ENCODE results near the gene ELAC2.

Gene ELAC2, protein sequence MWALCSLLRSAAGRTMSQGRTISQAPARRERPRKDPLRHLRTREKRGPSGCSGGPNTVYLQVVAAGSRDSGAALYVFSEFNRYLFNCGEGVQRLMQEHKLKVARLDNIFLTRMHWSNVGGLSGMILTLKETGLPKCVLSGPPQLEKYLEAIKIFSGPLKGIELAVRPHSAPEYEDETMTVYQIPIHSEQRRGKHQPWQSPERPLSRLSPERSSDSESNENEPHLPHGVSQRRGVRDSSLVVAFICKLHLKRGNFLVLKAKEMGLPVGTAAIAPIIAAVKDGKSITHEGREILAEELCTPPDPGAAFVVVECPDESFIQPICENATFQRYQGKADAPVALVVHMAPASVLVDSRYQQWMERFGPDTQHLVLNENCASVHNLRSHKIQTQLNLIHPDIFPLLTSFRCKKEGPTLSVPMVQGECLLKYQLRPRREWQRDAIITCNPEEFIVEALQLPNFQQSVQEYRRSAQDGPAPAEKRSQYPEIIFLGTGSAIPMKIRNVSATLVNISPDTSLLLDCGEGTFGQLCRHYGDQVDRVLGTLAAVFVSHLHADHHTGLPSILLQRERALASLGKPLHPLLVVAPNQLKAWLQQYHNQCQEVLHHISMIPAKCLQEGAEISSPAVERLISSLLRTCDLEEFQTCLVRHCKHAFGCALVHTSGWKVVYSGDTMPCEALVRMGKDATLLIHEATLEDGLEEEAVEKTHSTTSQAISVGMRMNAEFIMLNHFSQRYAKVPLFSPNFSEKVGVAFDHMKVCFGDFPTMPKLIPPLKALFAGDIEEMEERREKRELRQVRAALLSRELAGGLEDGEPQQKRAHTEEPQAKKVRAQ

DNA sequence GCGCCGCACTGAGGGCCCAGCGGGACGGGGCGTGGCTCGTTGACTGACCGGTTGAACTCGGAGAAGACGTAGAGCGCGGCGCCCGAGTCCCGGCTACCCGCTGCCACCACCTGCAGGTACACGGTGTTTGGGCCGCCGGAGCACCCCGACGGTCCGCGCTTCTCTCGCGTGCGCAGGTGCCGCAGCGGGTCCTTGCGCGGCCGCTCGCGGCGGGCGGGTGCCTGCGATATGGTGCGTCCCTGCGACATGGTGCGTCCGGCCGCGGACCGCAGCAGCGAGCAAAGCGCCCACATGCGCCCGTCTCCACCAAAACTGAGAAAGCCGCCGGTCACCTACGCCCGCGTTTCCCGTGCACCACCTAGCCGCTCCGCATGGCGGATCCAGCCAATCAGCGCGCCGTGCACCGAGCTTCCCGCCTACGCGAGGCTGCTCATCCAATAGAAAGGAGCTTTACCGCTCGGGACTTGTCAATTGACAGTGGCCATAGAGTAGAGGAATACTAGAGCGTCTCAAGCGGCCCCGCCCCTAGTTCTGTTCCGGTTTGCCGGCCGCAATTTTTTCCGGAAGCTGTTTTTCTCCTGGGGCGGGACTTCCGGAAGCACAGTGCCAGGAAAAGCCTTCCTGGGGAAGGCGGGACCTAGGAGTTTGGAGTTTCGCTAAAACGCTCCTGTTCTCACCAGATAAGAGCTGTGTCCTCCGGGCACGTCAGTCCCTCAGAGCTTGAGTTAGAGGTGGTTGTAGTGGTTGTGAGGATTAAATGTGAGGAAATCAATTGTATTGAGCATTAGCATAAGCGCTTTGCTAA, at the start of gene ELAC2:
Gene ELAC2 (minus strand): TSS at position 373 of the 805 bp plus-strand sequence. CDS start 80 bp downstream, at position 293.
- DNase-seq: peak; percentile 54 to 99 (median 94)

DNA sequence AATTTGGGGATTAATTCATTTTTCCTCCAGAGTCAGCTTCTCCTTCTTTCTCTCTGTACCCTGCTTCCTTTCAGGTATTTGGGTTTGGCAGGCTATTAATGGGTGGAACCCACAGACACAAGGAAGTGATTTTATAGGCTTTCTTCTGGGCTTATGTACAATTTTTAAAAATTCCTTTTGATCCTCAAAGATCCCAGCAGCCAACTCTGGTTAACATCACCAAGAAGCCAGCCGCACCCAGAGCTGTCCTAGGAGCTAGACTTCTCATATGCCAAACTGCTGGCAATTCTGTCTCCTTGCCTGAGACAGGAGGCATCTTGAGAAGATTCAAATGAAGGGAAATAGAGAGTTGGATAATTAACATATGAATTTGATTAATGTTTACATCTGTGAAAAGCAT, 47.2 kb upstream of the ELAC2 start:
- no peak for DNase-seq

DNA sequence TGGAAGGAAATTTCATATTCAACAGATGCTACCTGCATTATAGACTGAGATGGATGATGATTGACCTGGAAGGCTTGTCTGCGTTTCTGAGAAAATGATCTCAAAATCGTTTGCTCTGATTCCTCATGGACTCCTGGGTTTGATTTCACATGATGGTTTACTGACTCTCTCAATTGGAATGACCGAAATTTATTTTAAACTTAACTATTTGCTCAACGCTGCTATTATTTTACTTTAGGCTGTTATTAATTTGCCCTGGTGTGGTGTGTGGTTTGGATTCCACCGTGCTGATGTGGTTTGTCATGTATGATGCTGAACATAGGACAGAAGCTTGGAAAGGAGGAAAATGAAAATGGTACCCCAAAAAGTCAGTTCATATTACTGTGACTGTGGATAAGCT, 37.3 kb upstream of the ELAC2 start:
- DNase-seq: no peak

DNA sequence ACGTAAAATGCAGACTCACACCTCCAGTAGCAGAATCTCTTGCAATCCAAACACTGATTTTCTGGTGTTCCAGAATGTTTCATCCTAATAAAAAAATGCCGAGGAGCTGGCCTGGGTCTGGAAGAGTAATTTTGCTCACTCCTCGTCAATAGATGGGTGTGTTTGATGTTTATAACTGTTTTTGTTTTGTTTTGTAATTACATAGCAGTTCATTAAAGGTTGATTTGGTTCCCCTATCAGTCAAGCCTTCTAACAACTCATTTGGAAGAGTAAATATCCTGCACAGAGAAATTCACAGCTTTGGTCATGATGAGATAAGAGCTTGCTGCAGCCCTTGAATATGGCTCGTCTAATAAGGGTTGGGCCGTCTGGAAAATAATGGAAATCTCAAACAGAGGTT, 36.8 kb upstream of the ELAC2 start:
- DNase-seq: no peak

DNA sequence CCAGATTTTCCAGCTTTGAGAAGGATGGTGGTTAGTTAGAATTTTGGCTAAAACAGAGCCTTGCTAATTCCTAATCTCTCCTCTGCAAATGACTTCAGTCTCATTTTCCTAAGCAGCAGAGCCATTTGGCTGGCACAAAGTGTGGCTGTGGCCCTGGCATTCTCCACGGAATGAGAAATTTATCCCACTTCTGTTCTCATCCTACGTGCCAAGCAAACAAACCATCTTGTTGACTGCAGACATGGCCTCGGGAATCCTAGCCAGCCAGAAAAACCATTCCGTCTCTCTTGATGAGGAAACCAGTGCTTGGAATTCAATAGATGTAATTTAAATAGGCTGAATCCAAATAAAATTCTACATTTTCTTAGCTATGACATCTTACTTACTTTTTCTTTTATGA, 34.1 kb upstream of the ELAC2 start:
- peak in 4 of 14 donors; percentile 2 to 89 (median 6) for DNase-seq

DNA sequence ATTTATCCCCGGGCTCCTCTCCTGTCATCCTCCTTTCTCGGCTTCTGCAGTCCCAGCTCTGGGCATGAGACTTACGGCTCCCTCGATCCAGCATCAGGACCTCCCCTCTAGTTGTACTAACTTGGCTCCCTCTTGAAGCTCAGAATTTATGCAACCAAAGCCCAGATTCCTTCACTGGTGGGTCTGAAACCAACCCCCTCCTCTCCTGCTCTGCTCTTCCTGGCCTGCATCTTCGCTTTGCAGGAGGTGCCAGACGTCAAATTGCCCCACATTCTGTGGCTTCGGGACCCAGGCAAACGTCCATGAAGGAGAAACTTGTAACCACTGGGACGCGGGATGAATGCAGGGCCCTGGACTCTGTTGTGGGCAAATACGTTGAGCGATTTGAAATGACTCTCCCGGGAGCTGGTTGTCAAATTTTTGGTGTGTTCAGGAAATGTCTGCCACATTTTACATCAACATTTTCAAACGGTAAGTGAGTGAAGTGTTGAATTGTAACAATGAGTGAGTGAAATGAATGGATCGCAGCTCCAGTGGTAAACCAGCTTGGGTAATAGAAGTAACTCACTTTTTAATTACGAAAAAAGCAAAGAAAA, 29.3 kb upstream of the ELAC2 start:
- DNase-seq: no peak

DNA sequence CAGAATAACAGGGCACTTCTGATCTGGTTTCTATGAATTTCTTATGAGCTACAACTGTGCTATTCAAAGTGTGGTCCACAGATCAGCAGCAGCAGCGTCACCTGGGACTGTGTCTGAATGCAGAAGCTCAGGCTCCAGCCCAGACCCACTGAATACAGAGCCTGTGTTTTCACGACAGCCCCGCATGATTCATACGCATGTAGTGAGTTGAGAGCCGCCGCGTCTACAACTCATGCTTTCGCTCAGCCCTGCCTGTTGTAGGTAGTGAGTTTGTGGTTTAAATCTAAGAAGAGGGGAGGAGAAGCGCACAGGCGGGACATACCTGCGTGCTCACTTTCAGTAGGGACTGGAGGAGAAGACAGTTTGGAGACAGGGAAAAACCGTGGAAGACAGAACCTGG, 28.5 kb upstream of the ELAC2 start:
- no peak for DNase-seq

DNA sequence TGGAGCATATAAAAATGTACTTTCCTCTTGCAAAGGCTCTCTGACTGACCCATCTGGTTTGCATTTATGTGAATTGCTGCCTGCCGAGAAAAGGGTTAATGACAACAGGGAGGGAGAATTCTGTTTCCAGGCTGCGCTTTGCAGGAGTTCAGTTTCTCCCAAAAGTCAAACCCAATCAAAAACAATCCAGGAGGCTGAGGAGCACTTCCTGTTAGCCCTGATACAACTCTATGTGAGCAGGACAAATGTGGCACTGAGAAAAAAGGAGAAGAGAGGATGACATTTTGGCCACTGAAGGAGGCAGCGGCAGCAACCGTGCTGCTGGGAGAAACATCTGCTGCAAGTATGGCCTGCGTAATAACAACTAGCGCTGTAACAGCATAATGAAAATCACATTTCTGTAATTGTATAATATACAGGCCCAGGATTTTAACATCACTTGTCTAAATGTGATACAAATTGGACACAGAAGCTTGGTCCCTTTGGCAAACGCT, 26.8 kb upstream of the ELAC2 start:
- no peak for DNase-seq

DNA sequence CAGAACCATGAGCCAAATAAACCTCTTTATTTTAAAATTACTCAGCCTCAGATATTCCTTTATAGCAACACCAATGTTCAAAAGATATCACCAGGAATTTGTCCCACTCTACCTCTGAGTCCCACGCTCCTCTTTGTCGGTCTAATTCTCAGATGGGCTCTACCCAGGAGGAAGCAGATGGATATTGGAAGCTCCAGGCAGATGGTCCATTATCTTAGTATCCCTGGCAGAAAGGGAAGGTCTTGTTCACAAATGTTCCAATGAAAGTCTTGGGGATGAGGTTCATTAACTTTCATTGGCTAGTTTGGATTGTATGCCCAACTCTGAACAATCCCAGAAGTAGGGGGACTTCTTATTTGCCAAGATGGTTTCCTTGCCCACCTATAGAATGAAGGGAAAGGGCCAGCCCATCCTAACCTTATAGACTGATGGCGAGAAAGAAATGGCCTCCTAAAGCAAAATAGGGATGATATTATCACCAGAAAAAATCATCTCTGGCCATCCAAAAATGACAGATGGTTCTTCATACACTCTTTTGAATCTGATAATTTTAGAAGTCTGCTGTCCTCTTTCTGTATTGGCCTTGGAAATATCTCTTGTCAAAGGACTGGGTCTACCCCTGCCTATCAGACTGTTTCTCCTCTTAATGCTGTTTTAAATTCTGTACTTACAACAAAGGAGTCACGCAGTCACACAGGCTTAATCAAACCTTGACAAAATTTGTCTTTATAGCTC, 21.3 kb upstream of the ELAC2 start:
- DNase-seq: peak in 1 of 14 donors; percentile 86

DNA sequence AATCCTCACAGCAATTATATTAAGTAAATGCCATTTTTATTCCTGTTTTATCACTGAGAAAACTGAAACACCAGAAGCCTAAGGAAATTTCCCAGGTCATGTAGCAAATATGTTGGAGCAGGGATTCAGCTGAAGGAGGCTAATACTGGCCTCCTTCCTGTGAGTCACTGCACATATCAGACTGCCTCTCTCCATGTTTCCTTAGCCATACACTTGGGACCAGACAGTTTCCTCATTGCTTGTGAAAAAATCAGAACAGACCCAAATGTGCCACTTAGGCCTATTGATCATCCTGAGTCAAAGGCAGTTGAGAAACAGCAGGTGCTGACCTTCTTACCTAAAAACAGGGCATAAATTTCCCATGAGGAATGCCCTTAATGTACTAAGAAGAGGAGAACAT, 18.9 kb upstream of the ELAC2 start:
- DNase-seq: no peak

DNA sequence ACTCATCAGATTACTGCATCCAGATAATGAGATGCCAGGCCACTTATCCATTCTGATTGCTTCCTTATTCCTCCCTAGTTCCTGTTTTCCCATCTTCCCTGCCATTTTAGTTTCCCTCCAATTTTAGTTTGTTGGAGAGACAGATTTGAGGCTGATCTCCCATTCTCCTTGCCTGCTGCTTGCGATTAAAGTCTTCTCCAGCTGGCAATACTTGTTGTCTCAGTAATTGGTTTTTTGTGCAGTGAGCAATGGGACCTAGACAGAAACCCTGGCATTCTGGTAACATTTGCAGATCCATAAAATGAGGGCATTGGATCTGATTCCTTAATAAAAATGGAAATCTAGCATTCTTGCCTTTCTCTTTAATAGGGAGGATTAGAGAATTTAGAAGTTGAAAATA, 17.6 kb upstream of the ELAC2 start:
- no peak for DNase-seq

DNA sequence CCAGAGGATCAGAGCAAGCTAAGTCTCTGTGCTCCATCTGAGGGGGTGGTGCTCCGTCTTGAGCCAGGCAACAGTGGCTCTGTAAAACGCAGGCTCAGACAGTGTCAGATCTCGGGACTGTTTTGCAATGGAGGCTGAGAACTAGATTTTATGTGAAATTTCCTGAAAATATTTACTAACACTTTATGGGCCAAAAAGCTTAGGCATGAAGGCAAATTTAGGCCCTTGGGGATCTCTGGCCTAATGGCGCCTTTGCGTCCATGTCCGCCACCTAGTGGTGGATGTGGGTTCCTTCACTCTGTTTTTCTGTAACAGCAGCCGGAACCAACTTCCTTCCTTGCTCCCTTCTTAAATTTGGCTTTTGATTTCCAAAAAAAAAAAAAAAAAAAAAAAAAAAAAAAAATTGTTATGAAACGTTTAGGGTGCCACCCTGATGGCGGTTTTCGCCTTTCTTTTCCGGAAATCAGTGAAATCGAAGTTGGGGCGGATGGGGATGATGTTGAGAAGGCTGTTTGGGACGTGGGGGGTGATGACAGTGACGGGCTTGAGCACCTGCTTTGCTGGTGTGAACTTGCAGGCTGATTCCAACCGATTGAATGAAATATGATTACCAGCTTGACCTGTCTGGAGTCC, 14.0 kb upstream of the ELAC2 start:
- DNase-seq: peak in 1 of 14 donors; percentile 2

DNA sequence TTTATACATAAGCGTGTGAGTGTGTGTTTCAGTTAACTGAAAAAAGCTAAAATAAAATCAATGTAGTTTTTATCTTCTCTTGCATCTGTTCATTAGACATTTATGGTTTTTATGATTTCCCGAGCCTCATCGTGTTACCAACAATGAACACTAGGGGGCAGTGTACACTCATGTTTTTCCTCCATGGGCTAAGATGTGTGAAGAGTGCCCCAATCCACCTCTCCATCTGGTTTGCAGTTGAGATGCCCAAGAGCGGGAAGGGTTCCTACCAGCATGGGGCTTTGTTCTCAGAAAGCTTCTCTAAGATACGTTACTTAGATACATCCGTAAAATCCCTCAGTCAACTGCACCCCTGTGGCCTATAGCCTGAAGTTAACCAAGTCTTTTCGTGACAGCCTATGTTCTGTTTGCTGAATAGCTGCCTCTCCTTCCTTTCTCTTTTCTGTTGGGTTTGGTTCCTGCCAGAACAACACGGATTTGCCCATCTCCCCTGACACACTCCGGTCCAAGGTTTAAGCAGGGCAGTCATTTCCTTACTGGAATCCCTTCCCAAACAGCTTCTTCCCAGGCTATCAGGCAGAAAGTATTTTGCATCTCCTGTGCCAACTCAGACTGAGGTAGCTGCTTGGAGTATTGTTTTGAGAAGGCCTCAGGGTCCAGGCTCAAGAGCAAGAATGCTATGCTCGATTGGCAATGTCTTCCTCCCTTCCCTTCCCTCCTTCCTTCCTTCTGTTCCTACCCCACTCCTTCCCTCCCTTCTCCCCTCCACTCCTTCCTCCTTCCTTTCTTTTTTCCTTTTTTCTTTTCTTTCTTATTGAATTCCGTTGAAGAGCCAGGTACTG, 12.9 kb upstream of the ELAC2 start:
- peak in 6 of 14 donors; percentile 4 to 71 (median 8) for DNase-seq

DNA sequence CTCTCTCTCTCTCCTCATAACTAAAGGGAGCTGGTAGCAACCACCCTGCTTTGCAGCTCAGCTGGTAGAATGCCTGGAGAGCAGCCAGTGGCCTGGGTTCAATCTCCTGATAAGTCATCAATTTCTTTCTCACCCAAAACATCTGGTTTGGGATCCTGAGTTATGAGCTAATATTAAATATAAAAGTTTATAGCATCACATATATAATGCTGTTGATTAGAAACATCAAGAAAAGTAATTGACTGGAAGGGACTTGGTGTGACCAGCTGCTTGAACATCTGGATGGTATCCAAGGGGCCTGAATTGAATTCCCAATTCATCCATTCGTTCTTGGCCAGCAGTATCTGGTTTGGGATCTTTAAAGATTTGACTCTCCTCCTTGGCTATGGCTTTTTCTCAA, 12.2 kb upstream of the ELAC2 start:
- DNase-seq: no peak

DNA sequence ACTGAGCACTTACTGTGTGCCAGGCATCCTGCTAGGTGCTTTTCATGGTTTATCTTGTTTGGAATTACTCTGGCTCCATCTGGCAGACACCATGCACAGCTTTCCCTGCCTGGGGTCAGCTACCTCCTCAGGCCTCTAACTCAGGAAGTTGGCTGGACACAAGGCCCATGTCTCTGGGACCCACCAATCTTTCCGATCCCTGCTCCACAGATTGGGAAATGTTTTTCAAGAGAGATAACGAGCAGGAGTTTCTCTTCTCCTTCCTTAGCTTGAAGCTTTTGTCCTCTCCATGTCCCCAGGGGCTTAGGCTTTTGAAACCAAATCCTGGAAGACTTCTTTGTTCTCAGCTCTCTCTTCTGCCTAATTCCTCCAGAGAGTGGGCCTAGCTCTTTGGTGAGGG, 11.5 kb upstream of the ELAC2 start:
- no peak for DNase-seq

DNA sequence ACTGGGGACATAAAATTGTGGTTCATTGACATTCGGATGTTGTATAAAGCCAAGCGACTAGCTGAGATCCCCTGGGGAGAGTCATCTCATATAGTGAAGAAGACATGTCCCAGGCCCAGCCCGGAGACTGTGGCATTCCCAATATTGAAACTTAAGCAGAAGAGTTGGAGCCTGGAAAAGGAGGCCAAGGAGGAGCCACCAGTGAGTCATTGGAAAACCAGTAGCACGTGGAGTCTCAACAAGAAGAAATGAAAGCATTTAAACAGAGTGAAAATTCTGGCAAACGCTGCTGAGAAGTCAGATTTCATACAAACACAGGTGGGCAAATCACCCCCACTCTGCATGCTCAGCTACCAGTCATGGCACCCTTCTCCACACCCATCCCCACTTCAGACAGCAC, 9.4 kb upstream of the ELAC2 start:
- no peak for DNase-seq

DNA sequence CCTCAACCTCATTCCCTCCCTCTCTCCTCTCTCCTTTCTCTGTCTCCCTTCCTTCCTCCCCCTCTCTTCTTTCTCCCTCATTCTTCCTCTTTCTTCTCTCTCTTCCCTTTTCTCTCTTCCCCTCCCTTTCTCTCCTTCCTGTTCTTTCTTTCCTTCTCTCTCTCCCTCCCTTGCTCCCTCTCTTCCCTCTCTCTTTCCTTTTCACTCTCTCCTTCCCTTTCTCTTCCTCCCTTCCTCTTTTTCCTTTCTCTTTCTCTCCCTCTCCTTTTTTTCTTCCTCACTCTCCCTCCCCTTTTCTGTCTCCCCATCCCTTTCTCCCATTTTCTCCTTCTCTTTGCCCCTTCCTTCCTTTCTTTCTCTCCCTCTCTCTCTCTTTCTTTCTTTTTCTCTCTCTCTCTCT, 7.9 kb upstream of the ELAC2 start:
- DNase-seq: no peak

DNA sequence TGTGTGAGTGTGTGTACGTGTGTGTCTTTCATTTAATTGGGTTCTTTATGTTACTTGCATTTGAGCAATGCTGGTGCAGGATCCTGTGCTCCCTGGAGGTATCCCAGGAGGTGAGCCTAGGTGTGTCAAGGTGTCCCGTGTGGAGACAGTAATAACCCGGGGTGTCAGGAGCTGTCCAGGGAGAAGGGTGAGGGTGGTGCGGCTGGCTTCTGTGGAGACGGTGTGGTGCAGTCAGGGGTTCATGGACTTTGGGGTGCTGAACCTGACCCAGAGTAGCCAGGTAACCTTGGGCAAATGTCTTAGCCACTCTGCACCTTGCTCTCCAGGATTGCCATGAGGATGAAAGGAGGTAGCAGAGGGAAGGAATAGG, 7.4 kb upstream of the ELAC2 start:
- no peak for DNase-seq

DNA sequence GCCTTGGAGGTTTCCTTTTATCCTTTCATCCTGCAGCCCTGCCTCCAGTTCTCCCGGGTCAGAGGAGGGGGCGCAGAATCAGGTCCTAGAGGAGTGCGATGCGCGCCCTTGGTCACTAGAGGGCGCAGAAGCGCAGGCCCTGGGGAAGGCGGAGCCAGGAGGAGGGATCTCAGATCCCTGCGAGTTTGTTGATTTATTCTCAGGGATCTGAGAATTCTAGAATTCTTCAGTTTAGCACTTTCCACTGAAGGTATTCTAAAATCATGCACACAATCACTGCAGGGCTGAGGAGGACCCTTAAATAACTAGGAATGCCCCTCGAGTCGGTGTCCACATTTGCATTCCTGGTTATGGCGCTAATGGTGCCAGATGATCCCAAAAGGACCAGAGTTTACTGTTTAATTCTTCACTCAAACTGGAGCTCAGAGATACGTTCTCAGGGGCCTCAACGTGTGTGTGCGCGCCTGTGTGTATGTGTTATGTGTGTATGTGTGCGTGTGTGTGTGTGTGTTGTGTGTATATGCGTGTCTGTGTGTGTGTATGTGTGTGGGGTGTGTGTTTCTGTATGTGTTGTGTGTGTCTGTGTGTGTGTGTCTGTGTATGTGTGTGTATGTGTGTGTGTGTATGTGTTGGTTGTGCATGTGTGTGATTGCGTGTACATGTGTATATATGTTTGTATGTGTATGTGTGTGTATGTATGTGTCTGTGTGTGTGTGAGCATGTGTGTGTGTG, 6.9 kb upstream of the ELAC2 start:
- DNase-seq: peak in 8 of 14 donors; percentile 5 to 52 (median 25)

Measured in C1 segment of cervical spinal cord (tissue), 14 donors.